Measurements from ENCODE around the gene FAM25A.
"Not testable (repeated sequence)": the region's sequence is repeated elsewhere in the genome, so short reads cannot be mapped to it uniquely, and the experiment has no call there.

Gene FAM25A

DNA sequence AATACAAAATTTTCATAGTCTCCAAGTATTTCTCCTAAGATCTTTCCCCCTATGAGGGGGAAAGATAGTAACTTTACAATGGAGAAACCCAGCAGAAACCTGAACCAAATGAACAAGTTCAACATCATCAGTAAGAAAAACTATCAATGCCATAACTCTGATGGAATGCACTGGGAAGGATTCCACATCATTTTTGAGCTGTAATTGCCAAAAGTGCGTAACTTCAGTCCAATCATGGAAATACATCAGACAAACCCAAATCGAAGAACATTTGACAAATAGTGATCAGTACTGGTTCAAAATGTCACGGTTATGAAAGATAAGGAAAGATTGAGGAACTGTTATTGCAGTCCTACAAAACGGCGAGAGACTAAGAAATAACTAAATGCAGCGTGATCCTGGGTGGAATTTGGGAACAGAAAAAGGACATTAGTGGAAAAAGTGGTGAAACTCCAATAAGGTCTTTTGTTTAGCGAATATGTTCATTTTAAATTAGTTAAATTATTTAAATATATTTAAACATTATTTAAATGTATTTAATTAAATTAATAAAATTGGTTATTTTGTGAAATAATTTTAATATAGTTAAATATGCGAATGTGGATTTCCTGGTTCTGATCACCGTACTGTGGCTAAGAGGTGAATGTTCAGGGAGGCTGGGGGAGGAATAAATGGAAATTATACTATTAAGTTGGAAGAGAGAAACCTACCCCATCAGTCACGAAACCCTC is 4.9 kb upstream of the FAM25A start:
- not testable (repeated sequence) for DNase-seq

DNA sequence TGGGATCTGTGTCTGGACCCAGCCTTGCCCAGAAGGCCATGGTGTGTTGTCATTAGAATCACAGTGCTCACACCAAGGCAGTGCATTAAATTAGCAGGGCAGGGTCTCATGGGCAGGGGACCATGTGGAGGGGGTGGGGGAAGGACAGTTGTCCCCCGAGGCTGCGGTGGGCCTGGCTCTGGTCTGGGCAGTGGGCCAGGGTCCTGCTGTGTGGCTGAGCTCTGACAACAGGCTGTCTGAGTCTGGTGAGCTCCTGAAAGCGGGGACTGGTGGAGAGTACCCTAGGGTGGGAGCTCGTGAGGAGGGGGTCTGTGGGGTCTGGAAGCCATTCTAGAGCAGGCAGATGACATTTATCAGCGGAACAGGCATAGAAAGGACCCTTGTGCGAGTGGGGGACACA is 2.0 kb upstream of the FAM25A start:
- DNase-seq, result not testable (repeated sequence)

DNA sequence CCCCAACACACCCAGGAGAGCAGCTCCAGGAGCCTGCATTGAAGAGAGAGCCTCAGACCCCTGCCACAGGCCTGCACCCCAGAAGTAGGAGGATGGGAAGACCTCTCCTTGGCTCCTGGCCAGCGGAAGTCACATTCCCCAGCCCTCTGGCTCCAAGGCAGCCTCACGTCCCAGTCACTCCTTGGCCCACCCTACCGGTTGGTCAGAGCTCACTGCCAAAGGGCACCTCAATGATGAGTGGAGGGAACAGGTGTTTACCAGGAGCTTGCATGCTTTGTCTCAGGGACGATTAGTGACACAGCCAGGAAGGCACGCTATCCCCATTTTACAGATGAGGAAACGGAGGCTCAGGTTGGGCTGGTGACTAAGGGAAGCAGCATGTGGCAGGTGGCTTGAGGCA is 1.0 kb upstream of the FAM25A start:
- not testable (repeated sequence) for DNase-seq

DNA sequence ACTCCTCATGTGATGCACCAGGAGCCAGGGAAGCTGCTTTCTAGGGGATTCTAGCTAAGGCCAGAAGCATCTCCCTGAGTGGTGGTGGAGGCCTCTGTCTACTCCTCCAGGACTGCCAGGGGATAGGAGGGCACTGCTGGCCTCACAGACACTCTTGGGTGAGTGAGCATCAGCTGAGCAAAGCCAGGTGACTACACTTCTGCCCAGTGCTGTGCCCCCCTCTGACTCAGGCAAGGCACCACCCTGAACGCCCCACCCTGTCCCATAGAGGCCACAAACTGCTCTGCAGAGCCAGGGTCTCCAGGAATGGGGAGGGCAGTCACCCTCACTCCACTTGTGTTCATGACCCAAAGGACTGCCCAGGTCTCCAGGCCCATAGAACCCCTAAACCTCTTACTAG is 590 bp upstream of the FAM25A start:
- not testable (repeated sequence) for DNase-seq

DNA sequence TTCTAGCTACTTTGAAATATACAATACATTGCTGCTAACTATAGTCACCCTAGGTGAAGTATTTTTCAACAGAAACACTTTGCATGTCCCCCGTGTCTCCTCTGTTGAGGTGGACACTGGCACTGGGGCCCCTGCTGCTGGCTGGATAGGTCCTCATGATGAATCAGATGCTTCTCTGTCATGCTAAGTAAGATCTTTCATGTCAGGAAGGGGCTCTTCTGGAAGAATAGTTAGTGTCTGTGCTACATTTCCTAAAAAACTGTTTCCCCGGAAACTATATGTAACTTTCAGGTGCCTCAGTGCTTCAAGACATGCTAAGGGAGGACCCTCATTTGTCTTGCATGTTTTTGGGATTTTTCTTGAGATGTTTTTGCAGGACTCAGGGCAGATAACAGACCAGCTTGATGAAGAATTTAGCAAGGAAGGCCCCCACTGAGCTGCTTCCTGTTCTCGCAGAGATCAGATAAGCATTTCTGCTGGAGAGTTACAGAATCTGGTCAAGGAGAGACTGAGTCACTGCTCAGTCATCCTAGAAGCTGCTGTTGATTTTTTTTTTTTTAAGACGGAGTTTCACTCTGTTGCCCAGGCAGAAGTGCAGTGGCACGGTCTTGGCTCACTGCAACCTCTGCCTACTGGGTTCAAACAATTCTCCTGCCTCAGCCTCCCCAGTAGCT is 5.3 kb downstream of the FAM25A start:
- DNase-seq, result not testable (repeated sequence)

DNA sequence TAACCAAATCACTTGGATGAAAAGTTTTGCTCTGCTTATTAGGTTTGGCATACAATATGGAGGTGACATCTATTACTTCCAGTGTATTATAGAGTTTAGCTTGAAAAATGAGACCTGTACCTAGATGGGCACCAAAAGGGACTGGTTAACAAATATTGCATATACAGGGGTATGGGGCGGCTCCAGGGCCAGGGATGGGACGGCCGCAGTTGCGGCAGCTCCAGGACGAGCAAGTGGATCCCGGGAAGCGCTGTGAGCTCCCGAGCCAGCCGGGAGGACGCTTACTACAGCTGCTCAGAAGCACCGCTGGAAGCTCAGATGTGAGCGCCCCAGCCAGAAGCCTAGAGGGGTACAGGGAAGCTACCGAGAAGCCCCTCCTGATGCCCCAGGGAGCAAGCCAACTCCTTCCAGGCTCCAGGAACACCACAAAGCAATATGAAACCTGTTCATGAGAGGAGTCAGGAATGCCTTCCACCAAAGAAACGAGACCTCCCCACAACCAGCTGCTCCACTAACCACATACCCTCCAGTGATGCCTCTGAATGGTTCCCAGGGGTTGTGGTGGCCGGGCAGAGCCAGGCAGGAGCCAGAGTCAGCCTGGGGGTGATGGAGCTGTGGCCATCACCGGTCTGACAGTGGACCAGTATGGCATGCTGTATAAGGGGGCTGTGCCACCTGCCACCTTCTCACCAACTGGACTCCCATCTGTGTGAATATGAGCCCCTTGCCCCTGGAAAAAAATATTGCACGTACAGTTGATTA is 6.8 kb downstream of the FAM25A start:
- DNase-seq, result not testable (repeated sequence)

DNA sequence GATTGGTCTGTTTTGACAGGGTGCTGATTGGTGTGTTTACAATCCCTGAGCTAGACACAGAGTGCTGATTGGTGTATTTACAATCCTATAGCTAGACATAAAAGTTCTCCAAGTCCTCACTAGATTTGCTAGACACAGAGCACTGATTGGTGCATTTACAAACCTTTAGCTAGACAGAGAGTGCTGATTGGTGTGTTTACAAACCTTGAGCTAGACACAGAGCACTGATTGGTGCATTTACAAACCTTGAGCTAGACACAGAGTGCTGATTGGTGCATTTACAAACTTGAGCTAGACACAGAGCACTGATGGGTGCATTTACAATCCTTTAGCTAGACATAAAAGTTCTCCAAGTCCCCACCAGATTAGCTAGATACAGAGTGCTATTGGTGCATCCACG is 10.3 kb downstream of the FAM25A start:
- DNase-seq, result not testable (repeated sequence)

DNA sequence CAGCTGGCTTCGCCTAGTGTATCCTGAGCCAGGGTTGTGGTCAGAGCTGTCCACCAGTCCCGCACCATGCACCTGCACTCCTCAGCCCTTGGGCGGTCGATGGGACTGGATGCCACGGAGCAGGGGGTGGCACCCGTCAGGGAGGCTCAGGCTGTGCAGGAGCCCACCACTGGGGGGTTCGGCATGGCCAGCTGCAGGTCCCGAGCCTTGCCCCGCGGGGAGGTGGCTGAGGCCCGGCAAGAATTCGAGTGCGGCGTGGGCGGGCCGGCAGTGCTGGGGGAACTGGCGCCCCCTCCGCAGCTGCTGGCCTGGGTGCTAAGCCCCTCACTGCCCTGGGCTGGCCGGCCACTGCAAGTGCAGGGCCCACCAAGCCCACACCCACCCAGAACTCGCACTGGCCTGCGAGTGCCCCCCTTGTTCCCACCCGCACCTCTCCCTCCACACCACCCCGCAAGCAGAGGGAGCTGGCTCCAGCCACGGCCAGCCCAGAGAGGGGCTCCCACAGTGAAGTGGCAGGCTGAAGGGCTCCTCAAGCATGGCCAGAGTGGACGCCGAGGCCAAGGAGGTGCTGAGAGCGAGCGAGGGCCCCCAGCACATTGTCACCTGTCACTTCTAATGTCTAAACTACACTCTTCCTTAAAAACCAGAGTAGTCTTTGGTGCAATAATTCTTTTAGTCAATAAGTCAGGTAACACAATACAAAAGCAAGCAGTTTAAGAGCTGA is 11.0 kb downstream of the FAM25A start:
- no peak for DNase-seq

DNA sequence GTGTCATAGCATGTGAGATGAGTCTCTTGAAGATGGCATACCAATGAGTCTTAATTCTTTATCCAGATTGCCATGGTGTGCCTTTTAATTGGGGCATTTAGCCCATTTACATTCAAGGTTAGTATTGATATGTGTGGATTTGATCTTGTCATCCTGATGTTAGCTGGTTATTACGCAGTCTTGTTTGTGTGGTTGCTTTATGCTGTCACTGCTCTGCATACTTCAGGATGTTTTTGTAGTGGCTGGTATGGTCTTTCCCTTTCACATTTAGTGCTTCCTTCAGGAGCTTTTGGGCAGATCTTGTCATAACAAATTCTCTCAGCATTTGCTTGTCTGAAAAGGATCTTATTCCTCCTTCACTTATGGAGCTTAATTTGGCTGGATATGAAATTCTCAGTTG is 16.5 kb downstream of the FAM25A start:
- DNase-seq, result no peak

DNA sequence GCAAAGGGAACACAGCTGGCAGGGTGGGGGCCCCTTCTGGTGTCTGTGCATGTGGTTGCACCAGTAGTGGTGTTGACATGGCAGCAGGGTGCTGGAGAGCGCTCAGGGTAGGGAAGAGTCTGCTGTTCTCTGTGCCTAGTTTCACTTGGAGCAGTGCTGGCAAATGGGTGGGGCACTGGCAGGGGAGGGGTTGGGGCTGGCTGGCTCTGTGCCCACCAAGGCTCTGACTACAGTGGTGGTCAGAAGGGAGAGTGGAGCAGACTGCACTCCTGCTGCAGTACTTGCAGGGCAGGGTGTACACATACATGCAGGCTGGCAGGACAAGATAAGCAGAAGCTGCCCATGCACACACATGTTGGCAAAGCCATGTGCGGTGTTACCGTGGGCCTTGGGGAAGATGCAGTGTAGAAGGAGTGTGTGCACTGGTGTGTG is 18.2 kb downstream of the FAM25A start:
- DNase-seq, result no peak

DNA sequence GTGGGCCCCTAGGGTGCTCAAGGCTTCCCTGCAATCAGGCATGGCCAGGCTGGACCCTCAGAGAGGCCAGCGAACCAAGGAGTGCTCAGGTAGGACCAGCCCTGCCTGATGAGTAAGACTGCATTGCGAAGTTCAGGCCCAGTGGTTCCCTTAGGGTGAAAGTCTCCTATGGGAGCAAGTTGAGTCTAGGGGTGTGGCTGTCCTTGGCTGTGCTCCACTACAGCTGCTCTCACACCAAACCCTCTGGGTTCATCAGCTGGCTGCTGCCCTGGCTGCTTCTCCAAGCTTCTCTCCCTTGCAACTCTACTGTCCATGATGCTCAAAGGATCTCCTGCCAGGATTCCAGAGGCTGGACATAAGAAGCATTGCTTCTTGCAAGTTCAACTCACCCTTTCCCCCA is 18.7 kb downstream of the FAM25A start:
- no peak for DNase-seq

DNA sequence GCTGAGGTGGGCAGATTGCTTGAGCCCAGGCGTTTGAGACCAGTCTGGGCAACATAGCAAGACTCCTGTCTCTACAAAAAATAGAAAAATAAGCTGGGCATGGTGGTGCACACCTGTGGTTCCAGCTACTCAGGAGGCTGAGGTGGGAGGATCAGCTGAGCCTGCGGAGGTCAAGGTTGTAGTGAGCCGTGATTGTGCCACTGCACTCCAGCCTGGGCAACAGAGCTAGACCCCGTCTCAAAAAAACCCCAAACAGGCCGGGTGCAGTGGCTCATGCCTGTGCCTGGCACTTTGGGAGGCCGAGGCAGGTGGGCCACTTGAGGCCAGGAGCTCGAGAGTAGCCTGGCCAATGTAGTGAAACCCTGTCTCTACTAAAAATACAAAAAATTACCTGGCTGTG is 23.5 kb downstream of the FAM25A start:
- DNase-seq, result not testable (repeated sequence)

DNA sequence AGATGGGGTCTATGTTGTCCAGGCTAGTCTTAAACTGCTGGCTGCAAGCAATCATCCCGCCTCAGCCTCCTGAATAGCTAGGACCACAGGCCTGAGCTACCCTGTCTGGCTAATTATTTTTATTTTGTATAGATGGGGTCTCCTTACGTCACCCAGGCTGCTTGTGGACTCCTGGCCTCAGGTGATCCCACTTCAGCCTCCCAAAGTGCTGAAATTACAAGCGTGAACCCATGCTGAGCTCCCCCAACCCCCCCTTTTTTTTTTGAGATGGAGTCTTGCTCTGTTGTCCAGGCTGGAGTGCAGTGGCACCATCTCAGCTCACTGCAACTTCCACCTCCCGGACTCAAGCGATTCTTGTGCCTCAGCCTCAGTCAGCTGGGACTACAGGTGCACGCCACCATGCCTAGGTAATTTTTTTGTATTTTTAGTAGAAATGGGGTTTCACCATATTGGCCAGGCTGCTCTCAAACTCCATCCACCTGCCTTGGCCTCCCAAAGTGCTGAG is 25.4 kb downstream of the FAM25A start:
- DNase-seq, result no peak

DNA sequence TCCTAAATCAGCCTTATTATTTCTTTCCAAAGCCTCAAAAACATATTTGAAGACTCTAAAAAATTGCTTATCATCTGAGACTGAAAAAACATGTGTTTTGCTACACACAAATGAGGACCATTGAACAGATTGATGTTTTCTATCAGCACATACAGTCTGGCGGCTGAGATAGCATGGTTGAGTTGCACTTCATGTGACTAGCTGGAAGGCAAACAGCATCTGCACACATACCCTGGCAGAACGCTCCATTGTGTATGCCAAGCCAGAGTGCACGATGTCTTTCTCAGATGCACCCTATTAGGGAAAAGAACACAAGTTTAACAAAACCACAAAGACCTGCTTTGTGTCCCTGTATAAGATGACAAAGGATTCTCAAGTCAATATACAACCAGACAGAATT is 33.0 kb downstream of the FAM25A start:
- DNase-seq, result peak; percentile 90

DNA sequence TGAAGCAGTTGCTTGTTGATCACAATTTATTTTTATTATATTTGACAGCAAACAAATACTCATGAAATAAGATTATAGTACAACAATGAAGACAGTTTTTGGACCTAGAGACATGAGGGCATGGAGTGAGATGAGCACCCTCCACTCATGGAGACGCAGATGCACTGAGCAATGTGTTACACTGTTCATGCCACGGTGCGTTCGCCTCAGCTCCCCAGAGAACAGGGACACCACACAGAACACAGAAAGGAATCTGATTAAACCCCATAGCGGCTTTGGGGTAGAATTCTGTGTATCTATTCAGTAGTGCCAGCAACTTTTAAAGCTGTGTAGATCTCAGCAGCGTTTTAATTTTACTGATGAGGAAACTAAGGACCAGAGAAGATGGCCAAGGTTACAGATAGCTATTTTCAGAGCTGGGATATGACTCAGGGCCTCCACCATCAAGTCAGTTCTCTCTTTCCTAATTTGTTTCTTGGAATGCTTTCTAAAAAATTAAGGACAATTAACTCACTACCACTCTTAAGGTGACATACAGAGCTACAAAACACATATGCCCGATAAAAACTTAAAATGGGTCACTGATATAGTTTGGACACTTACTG is 33.6 kb downstream of the FAM25A start:
- DNase-seq, result no peak

DNA sequence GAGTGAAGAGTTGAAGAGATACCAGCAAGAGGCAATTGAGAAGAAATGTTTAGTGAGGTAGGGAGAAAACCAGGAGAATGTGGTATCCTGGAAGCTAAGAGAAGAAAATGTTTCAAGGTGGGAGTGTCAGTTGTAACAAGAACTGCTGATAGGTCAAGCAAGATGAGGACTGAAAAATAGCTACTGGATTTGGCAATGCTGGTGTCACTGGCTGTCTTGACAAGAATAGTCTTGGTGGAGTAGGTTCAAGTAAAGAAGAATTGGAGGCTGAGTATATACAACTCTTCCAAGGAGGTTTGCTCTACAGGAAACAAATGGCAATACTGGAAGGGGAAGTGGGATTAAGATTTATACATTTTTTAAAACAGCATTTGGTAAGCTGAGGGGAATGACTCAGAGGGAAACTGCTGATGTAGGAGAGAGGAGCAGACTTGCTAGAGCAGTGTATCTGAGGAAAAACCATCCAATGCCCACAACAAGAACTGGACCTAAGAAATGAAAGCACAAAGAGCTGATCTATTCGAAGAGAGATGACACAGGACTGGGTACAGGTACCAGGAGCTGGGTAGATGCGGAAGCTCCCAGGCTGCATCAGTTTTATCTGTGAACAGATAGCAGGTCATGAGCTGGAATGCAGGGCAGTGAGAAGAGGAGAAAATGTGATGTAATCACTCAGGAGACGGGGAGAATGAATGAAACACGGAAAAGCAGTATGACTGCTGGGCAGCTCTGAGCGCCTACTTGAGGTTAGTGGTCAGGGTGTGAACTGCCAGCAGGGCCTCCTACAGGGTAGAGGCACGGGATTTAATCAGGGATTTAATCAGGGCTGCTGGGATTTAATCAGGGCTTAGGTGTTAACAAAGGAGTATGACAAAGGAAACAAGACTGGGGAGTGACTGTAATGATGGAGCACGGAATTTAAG is 34.5 kb downstream of the FAM25A start:
- no peak for DNase-seq

DNA sequence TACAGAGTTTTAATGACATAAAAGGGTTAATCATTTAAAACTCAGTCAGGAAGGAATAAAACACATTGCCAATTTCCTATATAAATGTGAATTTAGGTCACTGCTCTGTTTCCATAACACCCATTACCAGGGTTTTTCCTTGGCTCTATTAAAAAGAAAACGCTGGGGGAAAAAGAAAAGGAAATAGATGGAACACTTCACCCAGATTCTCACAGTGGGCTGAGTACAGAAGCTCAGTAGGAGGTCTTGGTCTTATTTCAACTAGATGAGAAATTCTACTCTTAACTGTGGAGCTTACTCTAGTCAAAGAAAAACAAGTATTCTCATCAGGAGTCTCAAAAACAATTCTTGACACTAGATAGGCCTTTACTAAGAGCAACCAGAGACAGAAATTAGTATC is 38.1 kb downstream of the FAM25A start:
- no peak for DNase-seq

DNA sequence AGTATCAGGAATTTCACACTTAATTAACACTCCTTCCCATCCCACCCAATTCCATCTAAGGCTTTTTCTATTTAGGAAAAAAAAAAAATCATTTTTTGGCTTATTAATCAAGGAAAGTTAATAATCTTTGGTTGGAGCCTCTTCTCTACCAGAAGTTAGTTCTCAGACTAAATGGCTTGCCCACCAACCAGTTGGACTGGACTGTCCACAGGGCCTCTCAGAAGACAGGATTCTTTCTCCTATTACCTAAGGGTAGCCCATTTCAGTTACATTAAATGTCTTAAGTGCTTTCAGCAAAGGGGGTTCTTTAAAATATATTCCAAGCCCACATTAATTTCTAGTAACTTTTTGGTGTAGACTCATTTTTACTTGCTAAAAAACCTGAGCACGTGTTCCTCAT is 39.3 kb downstream of the FAM25A start:
- DNase-seq, result no peak

DNA sequence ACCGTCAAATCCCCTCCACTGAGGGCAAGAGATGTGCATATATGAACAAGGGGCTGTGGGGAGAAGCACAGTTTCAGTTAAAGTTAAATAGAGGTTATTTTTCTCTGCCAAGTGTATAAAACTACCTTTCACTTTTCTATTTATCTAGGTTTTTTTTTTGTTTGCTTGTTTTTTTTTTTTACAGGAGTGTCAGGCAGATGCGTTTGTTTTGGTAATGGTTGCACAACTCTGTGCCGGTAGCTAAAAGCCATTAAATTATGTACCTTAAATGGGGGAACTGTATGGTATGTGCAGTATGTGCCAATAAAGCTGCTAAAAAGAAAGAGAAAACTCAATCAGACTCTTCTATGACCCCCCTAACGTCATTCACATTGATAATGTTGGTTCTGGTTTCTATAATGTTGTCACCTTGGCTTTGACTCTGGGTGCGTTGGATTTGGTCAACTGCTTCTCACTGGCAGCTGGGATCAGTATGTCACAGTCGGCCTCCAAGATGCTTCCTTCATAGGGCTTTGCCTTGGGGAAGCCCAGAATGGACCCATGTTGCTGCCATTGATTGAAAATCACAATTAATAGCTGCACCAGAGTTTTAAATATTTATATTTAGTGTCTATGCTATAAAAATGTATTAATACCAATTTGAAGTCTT is 40.3 kb downstream of the FAM25A start:
- DNase-seq, result no peak

DNA sequence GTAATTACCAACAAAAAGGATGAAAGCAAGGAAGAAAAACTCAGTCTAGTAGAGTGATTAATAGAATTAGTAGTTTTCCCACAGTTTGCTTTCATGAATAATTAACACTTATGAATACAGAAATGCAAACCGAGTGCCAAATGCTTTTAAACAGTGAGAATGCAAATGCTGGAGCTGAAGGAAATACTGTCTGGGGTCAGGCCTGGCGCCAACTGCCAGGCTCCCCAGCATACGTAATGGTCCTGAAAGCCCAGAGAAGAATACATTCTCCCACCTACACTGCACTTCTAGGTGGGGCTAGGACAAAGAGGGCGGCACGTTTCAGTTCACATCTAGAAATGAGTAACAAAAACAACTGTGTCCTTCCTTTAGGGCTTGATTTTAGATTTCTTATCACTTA is 44.6 kb downstream of the FAM25A start:
- DNase-seq, result no peak

DNA sequence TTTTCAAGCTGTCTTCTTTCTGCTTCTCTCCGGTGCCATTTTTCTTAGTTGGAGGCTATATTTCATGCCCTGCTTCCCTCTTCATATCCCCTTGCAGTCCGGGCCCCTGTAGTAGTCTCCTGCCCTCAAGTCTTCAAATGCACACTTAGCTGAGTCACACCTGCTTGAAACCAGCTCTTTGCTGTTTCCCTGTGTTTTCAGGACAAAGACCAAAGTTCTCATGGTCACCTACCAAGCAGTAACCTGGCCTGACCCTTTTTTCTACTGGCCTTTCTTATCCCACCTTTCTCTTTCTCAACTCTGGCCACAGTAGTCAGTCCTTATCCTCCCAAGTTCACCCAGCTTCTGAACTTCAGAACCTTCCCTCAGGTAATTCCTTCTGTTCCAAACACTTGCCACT is 46.1 kb downstream of the FAM25A start:
- DNase-seq, result no peak
